A673 (cell line): ENCODE measurements around the gene SDR39U1.

Experiments
- CTCF ChIP-seq: fragments of 300-800, 200-600 bp; sonication (generic); conservative IDR thresholded peaks from 2 replicates; pipeline ENCODE4 v1.5.1; 2017; ENCODE audit warnings: low read depth, mild to moderate bottlenecking, antibody characterized with exemption, low read length, moderate library complexity, mixed read lengths
- EZH2 ChIP-seq: fragments of 200-600 bp; sonication (generic); IDR thresholded peaks from 2 replicates; pipeline ENCODE4 v1.6.1; 2017; ENCODE audit warnings: borderline replicate concordance, low read depth, mild to moderate bottlenecking, mixed read lengths, antibody characterized with exemption, low read length; ENCODE audit not compliant: poor library complexity, severe bottlenecking

GRCh38 chr14:24465805-24466204, 23.2 kb upstream of the SDR39U1 start:
- TF ChIP-seq CTCF (no peak), EZH2 (no peak)
